ENCODE measurements around the gene PLPP7.
"Not testable (repeated sequence)": the region's sequence is repeated elsewhere in the genome, so short reads cannot be mapped to it uniquely, and the experiment has no call there.

Gene PLPP7

GRCh38 chr9:131266266-131267229 lies 23.0 kb upstream of the PLPP7 start:
- no peak for DNase-seq (ENCODE audit: low spot score)

- DNase-seq (ENCODE audit: low spot score) = no peak
Observed at GRCh38 chr9:131270171-131271015, 19.1 kb upstream of the PLPP7 start.

GRCh38 chr9:131271016-131271273 lies 18.6 kb upstream of the PLPP7 start:
- DNase-seq (ENCODE audit: low spot score) = not testable (repeated sequence)

- no peak for DNase-seq (ENCODE audit: low spot score)
Observed at GRCh38 chr9:131271506-131271931, 18.0 kb upstream of the PLPP7 start.

GRCh38 chr9:131272212-131272611 lies 17.3 kb upstream of the PLPP7 start:
- no peak for DNase-seq (ENCODE audit: low spot score)

- no peak for DNase-seq (ENCODE audit: low spot score)
Observed at GRCh38 chr9:131273146-131273855, 16.2 kb upstream of the PLPP7 start.

GRCh38 chr9:131273856-131274673 lies 15.5 kb upstream of the PLPP7 start:
- DNase-seq (ENCODE audit: low spot score) = no peak

GRCh38 chr9:131274674-131275331 lies 14.7 kb upstream of the PLPP7 start:
- no peak for DNase-seq (ENCODE audit: low spot score)

- no peak for DNase-seq (ENCODE audit: low spot score)
Observed at GRCh38 chr9:131275332-131276093, 14.0 kb upstream of the PLPP7 start.

- no peak for DNase-seq (ENCODE audit: low spot score)
Observed at GRCh38 chr9:131276094-131276888, 13.2 kb upstream of the PLPP7 start, which contains the start of gene FAM78A. TSS of gene FAM78A (minus strand) at chr9:131276510. CDS start at chr9:131276179, 331 bp downstream.

- DNase-seq (ENCODE audit: low spot score) = no peak
Observed at GRCh38 chr9:131276891-131277286, 12.6 kb upstream of the PLPP7 start.

GRCh38 chr9:131277287-131277909 lies 12.1 kb upstream of the PLPP7 start:
- no peak for DNase-seq (ENCODE audit: low spot score)

- peak; percentile 86 for DNase-seq (ENCODE audit: low spot score)
Observed at GRCh38 chr9:131277910-131278701, 11.4 kb upstream of the PLPP7 start.

GRCh38 chr9:131278702-131279111 lies 10.8 kb upstream of the PLPP7 start:
- no peak for DNase-seq (ENCODE audit: low spot score)

GRCh38 chr9:131279196-131279862 lies 10.2 kb upstream of the PLPP7 start:
- no peak for DNase-seq (ENCODE audit: low spot score)

- DNase-seq (ENCODE audit: low spot score) = no peak
Observed at GRCh38 chr9:131279863-131280570, 9.5 kb upstream of the PLPP7 start.
